GM19467 (cell line): ENCODE data around the gene RNF6.

Experiments used
- ATAC-seq: cut with Tn5 transposase; IDR thresholded peaks from one replicate; pipeline ENCODE4 v1.9.1; 2021; ENCODE audit warnings: mild to moderate bottlenecking, moderate library complexity; ENCODE audit not compliant: unreplicated experiment

Gene RNF6

DNA sequence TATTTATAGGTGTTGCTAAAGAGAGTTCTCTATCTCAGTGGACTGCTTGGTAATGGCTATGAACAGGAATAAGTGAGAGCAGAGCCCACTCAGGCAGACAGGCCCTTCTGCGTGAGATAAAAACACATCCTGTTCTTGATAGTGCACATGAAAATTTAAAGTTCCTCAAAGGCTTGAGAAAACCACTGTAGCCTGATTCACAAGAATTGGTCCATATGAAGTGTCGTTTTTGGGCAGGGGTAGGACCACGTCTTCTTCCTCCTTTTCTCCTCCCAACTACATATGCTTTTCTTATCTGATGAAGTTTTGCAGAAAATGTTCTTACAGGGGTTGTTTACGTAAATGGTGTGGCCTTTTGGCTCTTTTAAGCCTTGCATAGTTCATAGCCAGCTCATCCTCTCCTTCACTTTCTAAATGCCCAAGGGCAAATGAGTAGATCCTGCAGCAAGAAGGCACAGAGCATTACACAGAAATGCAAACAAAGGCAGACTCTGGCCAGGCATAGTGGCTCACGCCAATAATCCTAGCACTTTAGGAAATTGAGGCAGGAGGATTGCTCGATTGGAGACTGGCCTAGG is 53.8 kb downstream of the RNF6 start:
- no peak for ATAC-seq

DNA sequence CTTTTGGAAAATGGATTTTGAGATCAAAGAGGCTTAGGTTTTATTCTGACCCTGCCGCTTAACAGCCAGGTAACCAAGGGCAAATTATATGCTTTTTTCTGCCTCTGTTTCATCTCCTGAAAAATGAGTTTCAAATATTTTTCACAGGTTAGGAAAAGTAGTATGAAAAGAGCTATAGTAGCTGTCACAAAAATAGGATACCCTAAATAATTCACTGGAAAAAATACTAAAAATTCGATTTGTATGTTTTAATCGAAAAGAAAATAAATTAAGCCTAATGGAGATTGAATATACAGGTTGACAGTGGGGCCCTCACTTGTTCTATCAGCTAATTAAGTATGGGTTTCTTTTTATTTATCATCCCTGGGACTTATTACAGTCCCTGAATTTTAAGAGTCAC is 58.3 kb downstream of the RNF6 start:
- no peak for ATAC-seq
